Measurements from ENCODE around the gene FAM210A.
"Not testable (repeated sequence)": the region's sequence is repeated elsewhere in the genome, so short reads cannot be mapped to it uniquely, and the experiment has no call there.

The FAM210A gene

GRCh38 chr18:13726232-13726971 is at the start of gene FAM210A, which contains the start of gene RNMT:
Gene FAM210A, minus strand, starts transcription at chr18:13726558. Its CDS starts 44,481 bp downstream, at chr18:13682077.
Gene RNMT, plus strand, starts transcription at chr18:13726673. Its CDS starts 4,845 bp downstream, at chr18:13731518.
- peak; percentile 97 for DNase-seq

GRCh38 chr18:13775058-13775457 is 48.7 kb upstream of the FAM210A start:
- no peak for DNase-seq

- DNase-seq, result no peak
Observed at GRCh38 chr18:13762690-13763439, 36.5 kb upstream of the FAM210A start.

- no peak for DNase-seq
Observed at GRCh38 chr18:13760047-13760446, 33.7 kb upstream of the FAM210A start.

- no peak for DNase-seq
Observed at GRCh38 chr18:13758622-13759021, 32.3 kb upstream of the FAM210A start.

- no peak for DNase-seq
Observed at GRCh38 chr18:13756671-13757070, 30.3 kb upstream of the FAM210A start.

- DNase-seq, result no peak
Observed at GRCh38 chr18:13756261-13756660, 29.9 kb upstream of the FAM210A start.

GRCh38 chr18:13751599-13751998 is 25.2 kb upstream of the FAM210A start:
- not testable (repeated sequence) for DNase-seq

- no peak for DNase-seq
Observed at GRCh38 chr18:13746633-13747032, 20.3 kb upstream of the FAM210A start.

GRCh38 chr18:13745696-13746095 is 19.3 kb upstream of the FAM210A start:
- no peak for DNase-seq

GRCh38 chr18:13735681-13736080 is 9.3 kb upstream of the FAM210A start:
- no peak for DNase-seq

- no peak for DNase-seq
Observed at GRCh38 chr18:13730481-13730880, 4.1 kb upstream of the FAM210A start.

- DNase-seq, result peak; percentile 55
Observed at GRCh38 chr18:13726972-13727331, 594 bp upstream of the FAM210A start.

GRCh38 chr18:13725566-13726231 is 659 bp downstream of the FAM210A start:
- DNase-seq, result no peak

GRCh38 chr18:13720847-13721246 is 5.5 kb downstream of the FAM210A start:
- no peak for DNase-seq

- no peak for DNase-seq
Observed at GRCh38 chr18:13720123-13720522, 6.2 kb downstream of the FAM210A start.

GRCh38 chr18:13716916-13717315 is 9.4 kb downstream of the FAM210A start:
- no peak for DNase-seq

GRCh38 chr18:13715330-13715729 is 11.0 kb downstream of the FAM210A start:
- no peak for DNase-seq

GRCh38 chr18:13713455-13714055 is 12.8 kb downstream of the FAM210A start:
- DNase-seq, result no peak

- no peak for DNase-seq
Observed at GRCh38 chr18:13712400-13713131, 13.8 kb downstream of the FAM210A start.

GRCh38 chr18:13710414-13710831 is 15.9 kb downstream of the FAM210A start:
- no peak for DNase-seq

GRCh38 chr18:13703899-13704298 is 22.5 kb downstream of the FAM210A start:
- peak; percentile 57 for DNase-seq

GRCh38 chr18:13700153-13700552 is 26.2 kb downstream of the FAM210A start:
- no peak for DNase-seq
